Neural cell (in vitro differentiated cells): ENCODE measurements around the gene GTPBP6.

Source experiments
- SMC3 ChIP-seq: fragments of 450-650 bp; conservative IDR thresholded peaks from 2 replicates; pipeline ENCODE4 v1.6.1; 2014; ENCODE audit warnings: antibody characterized with exemption, mild to moderate bottlenecking, moderate library complexity; ENCODE audit not compliant: poor library complexity
- TF ChIP-seq, protein P1 (sequence below): fragments of 450-650 bp; IDR thresholded peaks from 2 replicates; pipeline ENCODE4 v1.5.1; 2014; ENCODE audit warnings: antibody characterized with exemption, mild to moderate bottlenecking, moderate library complexity; ENCODE audit not compliant: poor library complexity, severe bottlenecking

DNA sequence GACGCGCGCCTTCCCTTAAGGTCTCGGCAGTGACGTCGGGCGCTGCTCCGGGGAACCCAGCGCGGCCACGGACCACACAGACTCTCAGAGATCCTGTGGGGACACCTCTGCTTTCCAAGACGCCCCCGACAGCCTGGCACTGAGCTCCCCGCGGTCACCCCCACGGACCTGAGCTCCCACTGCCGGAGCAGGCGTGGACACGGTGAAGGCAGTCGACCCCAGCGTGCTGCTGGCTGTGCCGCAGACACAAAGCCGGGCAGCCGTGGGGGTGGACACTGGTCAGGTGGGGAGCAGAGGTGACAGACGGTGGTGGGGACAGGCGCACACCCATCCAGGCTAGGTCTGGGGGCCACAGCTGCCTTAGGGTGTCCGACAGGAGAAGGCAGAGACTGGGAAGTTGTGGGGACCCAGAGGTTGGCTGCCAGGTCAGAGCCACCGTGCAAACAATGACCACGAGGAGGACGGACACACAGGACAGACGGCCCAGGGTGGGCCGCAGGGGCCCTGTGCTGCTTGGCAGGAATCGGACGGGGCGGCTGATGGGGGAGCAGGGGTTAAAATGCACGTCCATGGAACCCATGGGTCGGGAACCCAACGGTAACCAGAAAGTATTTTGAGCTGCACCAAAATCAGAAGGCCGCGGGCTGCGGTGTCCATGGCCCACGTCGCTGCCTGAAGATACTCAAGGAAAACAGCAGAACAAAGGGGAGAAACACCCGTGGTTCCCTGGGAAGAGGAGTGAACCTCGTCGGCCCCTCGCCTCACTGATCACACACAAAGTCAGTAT is 16.6 kb upstream of the GTPBP6 start:
- TF ChIP-seq, protein P1, sequence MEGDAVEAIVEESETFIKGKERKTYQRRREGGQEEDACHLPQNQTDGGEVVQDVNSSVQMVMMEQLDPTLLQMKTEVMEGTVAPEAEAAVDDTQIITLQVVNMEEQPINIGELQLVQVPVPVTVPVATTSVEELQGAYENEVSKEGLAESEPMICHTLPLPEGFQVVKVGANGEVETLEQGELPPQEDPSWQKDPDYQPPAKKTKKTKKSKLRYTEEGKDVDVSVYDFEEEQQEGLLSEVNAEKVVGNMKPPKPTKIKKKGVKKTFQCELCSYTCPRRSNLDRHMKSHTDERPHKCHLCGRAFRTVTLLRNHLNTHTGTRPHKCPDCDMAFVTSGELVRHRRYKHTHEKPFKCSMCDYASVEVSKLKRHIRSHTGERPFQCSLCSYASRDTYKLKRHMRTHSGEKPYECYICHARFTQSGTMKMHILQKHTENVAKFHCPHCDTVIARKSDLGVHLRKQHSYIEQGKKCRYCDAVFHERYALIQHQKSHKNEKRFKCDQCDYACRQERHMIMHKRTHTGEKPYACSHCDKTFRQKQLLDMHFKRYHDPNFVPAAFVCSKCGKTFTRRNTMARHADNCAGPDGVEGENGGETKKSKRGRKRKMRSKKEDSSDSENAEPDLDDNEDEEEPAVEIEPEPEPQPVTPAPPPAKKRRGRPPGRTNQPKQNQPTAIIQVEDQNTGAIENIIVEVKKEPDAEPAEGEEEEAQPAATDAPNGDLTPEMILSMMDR, result no peak
- TF ChIP-seq SMC3, result no peak
